Kidney epithelial cell (primary cell): Measurements from ENCODE around the gene SH3TC2. TPM values are rescaled to one million over a fixed set of nuclear protein-coding genes. Genes with fewer than 3 reads are reported as not detected.
"Not testable (repeated sequence)": the region's sequence is repeated elsewhere in the genome, so short reads cannot be mapped to it uniquely, and the experiment has no call there.

Experiments used
- DNase-seq: peaks from one replicate; pipeline ENCODE4 v3.0.0-alpha.2; 2010; ENCODE audit warnings: low read depth
- H3K27me3 ChIP-seq: 2 replicates; pipeline ENCODE4 v1.6.0; 2011; ENCODE audit warnings: low read length; ENCODE audit not compliant: control insufficient read depth, insufficient read depth
- H3K36me3 ChIP-seq: 2 replicates; pipeline ENCODE4 v1.5.1; 2011; ENCODE audit warnings: low read length; ENCODE audit not compliant: control insufficient read depth, insufficient read depth
- H3K4me3 ChIP-seq: 2 replicates; pipeline ENCODE4 v1.5.1; 2011; ENCODE audit warnings: low read depth, mild to moderate bottlenecking, control low read depth, low read length
- CTCF ChIP-seq: IDR thresholded peaks from 2 replicates; pipeline ENCODE4 v1.5.1; 2011; ENCODE audit warnings: mild to moderate bottlenecking, moderate library complexity, low read length, control low read depth, inconsistent platforms; ENCODE audit not compliant: insufficient read depth, poor library complexity, severe bottlenecking
- total RNA-seq: library from RNA; depleted of rRNA; stranded (reverse); fragments of >200 nt; gene quantifications from 2 replicates; pipeline ENCODE4 v1.2.3, GENCODE V29; 2015

The SH3TC2 gene
- total RNA-seq, 1 donor from 2014 or later: 8.4 TPM

GRCh38 chr5:149079883-149080282 is 17.0 kb upstream of the SH3TC2 start:
- no peak for DNase-seq
- no peak overlapping the region for H3K4me3 ChIP-seq
- TF ChIP-seq CTCF: no peak
- no peaks in the 10 kb centered on the region for H3K27me3 ChIP-seq
- no peaks in the 10 kb centered on the region for H3K36me3 ChIP-seq

GRCh38 chr5:149074071-149074470 is 11.2 kb upstream of the SH3TC2 start:
- DNase-seq, H3K36me3 ChIP-seq, H3K4me3 ChIP-seq, H3K27me3 ChIP-seq: not testable (repeated sequence)

- DNase-seq: no peak
- H3K36me3 ChIP-seq: no peaks in the 10 kb centered on the region
- TF ChIP-seq CTCF: no peak
- no peaks in the 10 kb centered on the region for H3K27me3 ChIP-seq
- no peak overlapping the region for H3K4me3 ChIP-seq
Measured at GRCh38 chr5:149073213-149073612, 10.4 kb upstream of the SH3TC2 start.

- DNase-seq: no peak
- H3K36me3 ChIP-seq: no peaks in the 10 kb centered on the region
- H3K4me3 ChIP-seq: no peak overlapping the region
- no peaks in the 10 kb centered on the region for H3K27me3 ChIP-seq
- no peak for TF ChIP-seq CTCF
Measured at GRCh38 chr5:149072791-149073190, 9.9 kb upstream of the SH3TC2 start.

- Histone ChIP-seq H3K36me3 (no peaks in the 10 kb centered on the region), H3K4me3 (no peak overlapping the region), H3K27me3 (no peaks in the 10 kb centered on the region)
- no peak for DNase-seq
- TF ChIP-seq CTCF: no peak
Measured at GRCh38 chr5:149072376-149072775, 9.5 kb upstream of the SH3TC2 start.

- DNase-seq: no peak
- H3K36me3 ChIP-seq: no peaks in the 10 kb centered on the region
- no peak overlapping the region for H3K4me3 ChIP-seq
- TF ChIP-seq CTCF: no peak
- no peaks in the 10 kb centered on the region for H3K27me3 ChIP-seq
Measured at GRCh38 chr5:149071756-149072155, 8.9 kb upstream of the SH3TC2 start.
